DMS114 treated with DMSO at 0.1 percent for 48 hours (cell line): ENCODE results near the gene DCDC1.

Source experiments
- DNase-seq: peaks from one replicate; lab custom pipeline; 2025; ENCODE audit not compliant: unreplicated experiment; lab: John Stamatoyannopoulos, UW

Gene DCDC1, protein sequence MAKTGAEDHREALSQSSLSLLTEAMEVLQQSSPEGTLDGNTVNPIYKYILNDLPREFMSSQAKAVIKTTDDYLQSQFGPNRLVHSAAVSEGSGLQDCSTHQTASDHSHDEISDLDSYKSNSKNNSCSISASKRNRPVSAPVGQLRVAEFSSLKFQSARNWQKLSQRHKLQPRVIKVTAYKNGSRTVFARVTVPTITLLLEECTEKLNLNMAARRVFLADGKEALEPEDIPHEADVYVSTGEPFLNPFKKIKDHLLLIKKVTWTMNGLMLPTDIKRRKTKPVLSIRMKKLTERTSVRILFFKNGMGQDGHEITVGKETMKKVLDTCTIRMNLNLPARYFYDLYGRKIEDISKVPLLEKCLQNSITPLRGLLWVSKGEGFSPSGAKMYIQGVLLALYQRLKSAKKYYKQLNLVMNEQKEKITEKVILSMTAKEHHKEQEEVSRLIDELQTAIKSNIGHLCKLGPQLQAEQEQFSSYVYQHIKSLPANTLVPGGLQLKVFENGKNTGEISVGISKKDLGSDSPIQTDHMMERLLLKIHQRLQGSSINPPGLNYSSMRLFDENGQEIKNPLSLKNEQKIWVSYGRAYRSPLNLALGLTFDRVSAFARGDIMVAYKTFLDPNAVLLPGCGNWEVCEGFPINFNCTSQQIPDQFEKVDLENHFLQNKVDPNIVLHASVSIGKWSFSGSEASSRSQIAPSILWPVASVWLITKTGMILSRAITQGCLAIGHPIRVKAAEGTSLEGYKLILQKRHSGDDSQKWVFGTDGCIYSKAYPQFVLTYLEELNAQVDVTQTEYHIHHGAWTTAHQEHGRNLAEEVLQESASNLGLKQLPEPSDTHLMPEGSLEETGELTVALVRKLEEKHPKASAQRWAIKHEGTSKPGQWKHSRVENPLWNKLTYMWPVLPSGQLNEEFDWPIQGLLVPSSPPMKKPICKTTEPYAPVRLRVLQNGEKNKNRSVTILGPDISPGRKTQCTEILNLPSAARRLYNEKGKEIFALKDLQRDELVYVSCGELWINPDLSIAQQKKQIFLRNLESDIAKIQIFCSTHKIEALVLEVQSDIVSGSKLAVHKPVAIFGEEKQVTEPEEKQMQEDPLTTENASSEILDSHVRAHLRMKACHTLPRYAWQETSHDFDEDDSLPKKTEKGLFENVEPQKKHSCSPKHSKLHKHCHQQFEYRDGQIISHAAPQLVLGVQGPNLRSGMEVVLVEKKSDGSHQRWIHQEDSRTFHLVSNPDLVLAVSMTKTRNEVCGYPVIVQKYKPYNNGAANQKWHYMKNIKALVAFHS (N-terminal part only)

DNA sequence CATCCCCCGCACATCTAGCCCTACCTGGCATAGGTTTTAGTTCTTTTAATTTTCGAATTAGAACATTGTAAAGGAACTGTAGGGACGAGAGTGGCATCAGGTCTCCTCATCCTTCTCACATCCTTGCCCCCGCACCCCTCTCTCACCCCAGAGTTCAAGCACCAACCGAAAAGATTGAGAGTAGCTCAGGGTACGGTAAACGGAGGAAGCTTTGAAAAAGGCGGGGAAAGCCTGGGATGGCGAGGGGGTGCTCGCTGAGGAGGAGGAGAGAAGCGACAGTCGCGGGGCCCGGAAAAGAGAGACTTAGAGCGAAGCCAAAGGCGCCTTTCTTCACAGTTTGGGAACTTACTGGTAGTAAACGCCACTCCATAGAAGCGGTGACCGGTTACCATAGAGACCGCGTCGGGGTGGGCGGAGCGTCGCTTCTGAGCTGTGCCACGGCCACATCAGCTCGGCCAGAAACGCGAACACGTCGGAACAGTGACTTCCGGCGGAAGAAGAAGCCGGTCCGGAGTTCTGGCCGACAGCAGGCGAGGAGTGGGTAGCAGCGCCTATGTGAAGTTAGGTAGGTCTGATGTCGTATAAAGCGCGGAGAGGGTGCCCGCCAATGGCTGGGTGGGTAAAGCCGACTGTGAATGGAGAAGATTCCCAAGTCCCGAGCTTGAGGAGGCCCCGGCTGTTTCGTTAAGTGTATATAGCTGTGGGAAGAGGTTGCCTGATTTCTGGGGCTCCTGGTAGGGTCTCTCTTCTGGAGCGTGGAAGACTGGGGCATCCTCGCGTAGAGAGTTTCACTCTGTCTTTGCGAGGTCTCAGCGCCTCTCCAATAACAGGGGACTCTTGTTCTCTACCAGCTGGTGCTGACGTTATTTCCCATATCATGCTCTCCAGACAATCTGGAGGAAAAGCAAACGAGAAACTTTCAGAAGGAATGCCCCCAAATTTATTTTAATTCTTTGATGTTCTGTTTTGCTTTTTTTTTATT lies at the start of gene DCDC1, which contains the start of gene DNAJC24:
DCDC1 (minus strand) TSS at position 392 of the 982 bp plus-strand sequence. CDS start 41,459 bp downstream, outside the sequence.
DNAJC24 (plus strand) TSS at position 513 of the 982 bp plus-strand sequence. CDS start 889 bp downstream, outside the sequence.
- DNase-seq = peak; percentile 100

DNA sequence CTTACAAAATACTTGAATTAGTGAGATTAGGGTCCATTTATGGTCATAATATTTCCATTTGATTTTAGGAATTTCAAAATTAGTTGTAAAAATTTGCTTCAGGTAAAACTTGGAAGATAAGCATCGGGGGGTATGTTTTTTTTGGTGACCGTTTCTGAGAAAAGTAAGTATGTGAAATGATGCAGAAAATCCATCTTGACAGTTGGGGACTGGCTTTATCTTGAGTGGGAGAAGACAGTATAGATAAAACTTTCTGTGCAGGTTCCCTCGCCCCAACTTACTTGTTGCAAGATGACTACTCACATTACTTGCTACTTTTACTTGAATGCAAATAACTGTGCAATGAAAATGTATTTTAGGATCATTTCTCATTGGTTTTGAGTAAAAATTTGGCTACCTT lies 49.6 kb upstream of the DCDC1 start:
- no peak for DNase-seq

DNA sequence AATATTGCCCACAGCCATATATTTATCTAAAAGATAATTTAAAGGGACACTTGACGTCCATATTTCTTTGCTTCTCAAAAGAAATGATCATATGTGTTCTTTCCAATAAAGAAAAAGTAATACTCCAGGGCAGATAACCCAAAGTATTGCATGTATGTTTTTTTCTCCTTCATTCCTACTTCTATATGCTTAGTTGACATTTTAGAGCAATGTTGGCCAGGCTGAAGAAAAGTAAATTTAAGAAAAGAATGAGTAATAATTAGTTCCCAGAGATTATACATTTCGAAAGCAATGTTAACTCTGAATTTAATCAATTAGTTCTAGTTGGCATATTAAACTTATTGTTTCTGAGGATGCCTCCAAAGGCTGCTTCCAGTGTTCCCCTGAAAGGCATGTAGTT lies 48.3 kb upstream of the DCDC1 start:
- no peak for DNase-seq

DNA sequence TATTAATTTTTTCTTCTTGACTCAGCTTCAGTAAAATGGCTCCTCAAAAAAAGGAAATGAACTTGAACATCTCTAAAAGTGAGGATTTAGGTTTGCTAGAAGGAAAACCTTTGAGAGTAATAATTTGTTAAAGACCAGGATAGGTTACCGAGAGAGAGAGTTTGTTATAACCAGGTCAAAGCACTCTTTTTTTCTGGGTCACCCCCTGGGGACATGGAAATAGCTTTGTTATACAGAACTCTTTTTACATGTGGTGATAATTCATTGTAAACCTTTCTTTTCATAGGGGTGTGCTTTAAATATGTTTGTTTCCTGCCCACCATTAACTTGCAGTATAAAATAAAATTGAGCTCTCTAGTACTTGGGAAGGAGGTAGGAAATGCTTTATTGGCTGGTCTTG lies 47.8 kb upstream of the DCDC1 start:
- no peak for DNase-seq

DNA sequence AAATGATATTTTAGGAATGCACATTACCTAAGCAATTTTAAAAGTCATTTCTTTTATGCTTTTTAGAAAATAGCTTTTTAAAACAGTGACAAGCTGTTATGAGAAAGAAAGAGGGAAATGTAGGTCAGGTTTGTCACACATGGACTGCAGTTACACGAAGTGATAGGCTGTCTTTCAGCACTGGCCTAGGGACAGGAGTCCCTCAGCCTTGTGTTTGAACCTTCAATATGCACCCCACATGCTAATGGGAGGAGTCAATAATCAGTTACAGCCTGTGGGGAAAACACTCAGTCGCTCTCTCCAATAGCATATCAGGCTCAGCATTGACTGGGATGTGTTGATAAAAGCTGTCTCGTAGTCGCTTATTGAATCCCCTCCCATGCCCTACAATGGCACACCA lies 45.9 kb upstream of the DCDC1 start:
- DNase-seq = no peak

DNA sequence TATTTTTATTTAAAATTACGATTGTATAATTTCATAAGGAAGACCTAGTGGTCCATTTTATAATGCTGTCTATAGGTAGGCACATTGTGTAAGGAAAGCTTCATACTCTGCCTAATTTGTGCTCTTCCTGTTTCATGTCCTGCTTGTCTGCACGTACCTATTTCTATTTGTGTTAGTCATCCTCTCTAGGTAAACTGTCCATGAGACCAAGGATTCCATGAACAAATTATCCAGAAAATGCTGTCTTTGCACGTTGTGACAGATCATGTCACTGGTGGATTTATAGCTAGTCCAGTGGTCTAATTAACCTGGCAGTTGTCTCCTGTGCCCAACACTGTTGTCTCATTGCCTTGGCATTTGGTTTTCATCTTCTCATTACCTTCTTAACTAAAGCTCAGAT lies 44.8 kb upstream of the DCDC1 start:
- no peak for DNase-seq

DNA sequence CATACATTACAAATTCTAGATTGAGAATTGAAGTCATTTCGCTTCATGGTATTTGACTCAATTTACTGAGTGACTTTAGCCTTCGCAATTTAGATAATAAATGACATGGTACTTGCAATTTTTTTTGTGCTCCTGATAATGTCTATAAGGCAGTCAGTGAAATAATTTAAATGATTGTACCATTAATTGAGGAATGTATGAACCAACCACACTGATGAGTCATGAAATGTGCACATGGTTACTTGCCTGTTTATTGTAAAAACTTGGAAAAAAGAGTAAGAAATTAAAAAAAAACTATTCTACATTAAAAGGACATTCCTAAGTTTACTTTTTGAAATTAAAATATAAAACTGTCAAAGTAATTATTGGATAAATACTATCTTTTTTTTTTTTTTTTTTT lies 43.4 kb upstream of the DCDC1 start:
- no peak for DNase-seq

DNA sequence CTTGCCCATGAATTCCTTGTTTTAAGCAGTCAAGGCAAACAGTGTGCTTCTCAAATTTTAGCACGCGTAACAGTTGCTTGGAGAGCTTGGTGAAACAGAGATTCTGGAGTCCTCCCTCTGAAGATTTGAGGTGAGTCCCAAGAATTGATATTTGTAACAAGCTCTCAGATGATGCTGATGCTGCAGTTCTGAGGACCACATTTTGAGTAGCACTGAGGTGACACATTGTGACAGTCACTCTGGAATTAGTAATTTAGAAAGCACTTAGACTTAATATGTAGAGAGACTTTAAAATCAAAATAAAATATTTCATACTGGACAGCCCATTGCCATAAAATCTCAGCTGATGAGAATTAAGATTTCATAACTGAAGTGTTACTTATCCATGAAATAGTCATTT lies 38.7 kb upstream of the DCDC1 start:
- no peak for DNase-seq

DNA sequence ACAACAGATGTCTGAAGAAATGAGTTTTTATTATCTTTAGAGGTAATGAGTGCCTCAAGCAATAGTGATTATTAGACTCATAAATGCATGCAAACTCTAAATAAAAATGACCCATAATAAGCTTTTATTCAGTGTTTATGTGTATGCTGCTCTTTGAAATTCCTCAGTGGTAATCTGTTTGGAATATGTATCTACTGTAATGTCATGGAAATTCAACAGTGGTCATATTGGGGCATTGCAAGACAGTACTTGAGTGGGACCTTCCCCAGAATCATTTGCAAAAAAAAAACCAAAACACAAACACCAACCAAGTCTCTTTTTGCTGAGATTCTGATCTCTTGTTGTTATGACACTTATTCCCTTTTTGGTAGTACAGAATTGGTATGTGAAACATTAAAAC lies 35.1 kb upstream of the DCDC1 start:
- DNase-seq = no peak

DNA sequence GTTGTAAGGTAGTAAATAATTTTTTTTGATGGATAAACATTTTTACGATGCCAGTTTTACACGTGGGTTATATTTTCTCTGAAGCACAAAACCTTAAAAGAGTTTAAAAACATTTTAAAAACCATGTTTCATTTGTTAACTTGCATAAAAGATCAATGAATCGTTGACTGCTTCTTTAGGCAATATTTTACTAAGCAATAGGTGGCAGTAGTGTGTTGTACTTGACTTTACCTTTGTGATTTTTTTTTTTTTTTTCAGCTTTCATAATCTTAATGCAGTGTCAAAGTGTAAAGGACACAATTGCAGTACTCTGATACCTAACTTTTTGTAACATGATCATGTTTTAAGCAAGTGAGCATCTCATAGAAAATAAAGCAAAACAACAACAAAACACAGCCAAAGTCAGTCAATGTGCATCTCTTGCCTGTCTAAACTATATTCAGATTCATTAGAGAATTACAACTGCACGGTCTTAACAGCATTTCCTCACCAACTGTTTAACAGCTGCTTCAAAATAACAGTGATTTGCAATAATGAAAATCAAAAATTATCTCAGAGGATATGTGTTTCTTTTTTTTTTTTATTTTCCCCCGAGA lies 27.8 kb upstream of the DCDC1 start:
- DNase-seq = peak; percentile 87

DNA sequence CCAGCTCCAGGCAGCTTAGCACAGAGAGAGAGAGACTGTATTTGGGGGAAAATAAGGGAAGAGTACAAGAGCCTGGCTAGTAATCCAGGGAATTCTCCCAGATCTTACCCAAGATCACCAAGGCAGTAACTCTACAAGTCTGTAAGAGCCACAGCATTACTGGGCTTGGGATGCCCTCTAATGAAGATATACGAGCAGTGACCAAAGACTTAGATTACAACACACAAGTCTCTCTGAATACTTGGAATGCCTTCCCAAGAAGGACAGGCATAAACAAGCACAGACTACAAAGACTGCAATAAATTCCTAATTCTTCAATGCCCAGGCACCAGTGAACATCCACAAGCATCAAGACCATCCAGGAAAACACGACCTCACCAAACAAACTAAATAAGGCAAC lies 17.8 kb upstream of the DCDC1 start:
- DNase-seq = no peak

DNA sequence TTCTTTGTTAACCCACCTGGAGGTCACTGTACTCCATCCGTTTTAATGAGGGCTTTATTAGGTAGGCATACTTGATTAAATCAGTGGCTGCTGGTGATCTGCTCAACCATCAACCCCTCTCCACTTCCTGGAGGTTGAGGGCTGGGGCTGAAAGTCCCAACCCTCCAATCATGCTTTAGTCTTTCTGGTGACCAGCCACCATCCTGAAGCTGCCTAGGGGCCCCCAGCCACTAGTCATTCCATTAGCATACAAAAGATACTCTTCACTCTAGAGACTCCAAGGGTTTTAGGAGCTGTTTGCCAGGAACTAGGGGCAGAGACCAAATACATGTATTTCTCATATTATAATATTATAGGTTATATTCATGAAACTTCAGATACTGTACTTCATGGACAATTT lies 13.6 kb upstream of the DCDC1 start:
- DNase-seq = no peak

DNA sequence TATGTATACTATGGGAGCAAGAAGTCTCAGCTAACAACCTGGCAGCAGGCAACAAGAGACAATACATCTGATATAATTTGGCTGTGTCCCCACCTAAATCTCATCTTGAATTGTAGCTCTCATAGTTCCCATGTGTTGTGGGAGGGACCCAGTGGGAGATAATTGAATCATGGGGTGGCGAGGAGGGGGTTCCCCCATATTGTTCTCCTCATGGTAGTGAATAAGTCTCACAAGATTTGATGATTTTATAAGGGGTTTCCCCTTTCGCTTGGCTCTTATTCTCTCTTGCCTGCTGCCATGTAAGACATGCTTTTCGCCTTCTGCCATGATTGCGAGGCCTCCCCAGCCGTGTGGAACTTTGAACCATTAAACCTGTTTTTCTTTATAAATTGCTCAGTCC lies 6.3 kb upstream of the DCDC1 start:
- DNase-seq = no peak

DNA sequence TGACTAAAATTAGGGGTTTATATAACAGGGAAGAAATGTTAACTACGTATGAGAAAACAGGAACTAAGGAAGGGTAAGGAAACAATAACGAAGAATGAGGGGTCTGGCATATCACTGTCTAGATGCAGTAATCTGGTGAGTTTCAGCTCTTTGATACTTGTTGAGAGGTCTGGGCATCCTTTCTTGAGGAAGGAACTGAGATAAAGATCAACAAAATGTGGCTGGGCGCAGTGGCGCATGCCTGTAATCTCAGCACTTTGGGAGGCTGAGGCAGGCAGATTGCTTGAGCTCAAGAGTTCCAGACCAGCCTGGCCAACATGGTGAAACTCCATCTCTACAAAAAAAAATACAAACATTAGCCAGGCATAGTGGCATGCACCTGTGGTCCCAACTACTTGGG lies 2.7 kb downstream of the DCDC1 start:
- no peak for DNase-seq

DNA sequence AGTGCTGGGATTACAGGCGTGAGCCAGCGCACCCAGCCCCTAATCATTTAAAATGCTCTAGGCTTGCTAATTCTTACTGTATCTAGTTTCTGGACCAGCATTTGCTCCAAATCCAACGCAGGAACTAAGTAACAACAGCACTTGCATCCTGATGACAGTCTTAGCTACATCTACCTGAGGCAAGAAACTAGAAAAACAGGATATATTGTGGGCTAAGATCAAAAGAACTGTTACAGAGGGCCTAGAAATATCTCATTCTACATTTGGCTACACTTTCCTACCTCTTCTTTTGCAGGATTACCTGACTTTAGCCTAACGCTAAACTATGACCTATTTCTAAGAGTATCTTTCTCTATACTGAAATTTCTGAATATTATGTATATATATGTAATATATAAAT lies 7.8 kb downstream of the DCDC1 start:
- DNase-seq = no peak

DNA sequence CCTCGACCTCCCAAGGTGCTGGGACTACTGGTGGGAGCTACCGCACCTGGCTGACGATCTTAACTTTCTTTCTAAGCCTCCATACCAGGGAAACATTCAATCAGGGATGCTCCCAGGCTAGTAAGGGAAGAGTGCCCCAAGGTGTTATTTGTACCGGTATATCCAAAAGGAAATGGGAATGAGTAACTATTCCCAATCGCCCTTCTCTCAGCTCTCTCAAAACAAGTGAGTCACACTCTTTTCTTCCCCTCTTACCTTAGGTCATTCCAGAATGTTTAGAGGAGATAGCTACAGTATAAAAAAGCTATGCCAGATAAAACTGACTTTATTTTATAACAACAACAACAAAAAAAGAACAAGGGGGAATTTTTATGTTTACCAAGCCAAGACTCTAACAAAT lies 13.7 kb downstream of the DCDC1 start:
- DNase-seq = no peak

DNA sequence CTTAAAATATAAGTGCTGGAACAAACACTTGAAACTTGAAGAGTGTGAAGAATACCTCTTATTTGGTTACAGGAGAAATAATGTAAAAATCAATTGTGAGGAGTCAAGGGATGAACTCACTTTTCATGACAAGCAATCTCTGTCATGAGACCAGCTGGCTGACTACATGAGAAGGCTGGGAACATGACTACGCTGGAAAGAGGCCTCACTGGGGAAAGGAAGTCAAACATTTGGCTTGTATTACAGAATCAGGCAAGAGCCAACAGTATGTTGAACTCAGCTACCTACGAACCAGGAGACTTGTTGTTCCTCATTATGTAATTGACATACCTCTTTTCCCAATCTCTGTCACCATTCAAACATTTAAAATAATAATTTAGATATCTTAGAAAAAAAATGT lies 14.4 kb downstream of the DCDC1 start:
- DNase-seq = no peak

DNA sequence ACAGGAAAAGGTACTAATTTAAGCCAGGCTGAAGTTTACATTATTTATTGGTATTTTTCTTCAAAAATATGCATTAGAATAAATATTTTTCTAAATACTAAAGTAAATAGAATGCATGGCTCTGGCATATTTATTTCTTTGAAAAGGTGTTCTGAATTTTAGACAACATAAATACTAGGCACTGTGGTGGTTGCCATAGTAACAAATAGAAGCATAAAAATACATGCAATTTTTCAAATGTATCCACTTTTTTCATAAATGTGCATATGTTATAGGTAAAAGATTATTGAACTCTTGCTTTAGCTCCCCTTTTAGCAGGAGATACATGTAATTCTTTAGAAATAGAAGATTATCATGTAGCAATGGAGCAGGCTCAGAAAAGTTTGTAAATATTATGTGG lies 18.4 kb downstream of the DCDC1 start:
- no peak for DNase-seq

DNA sequence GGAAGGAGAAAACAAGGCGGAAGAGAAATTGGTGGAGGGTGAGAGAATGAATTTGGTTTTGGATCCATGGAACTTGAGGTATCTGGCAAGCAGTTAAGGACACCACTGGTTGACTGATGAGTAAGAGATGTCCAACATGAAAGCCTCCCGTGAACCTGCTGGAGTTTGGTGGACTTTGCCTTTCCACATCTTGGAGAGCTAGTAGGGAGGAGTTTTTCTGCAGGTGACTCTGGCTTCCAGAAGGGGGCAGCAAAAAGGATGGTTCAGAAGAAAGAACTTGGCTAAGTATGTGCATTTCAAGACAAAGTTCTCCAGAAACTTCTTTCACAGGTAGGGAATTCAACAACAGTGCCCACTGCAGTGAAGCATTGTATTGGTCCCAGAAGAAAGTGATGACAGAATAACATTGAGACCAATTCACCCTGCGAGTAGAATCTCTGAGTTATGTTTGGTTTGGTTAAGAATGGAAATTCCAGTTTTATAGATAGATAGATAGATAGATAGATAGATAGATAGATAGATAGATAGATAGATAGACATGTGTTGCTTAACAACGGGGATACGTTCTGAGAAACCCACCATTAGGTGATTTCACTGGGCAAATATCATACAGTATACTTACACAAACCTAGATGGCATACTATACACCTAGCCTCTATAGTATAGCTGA lies 28.5 kb downstream of the DCDC1 start:
- DNase-seq = no peak
